ENCODE data around the gene KRT9.
"Not testable (repeated sequence)": the region's sequence is repeated elsewhere in the genome, so short reads cannot be mapped to it uniquely, and the experiment has no call there.

KRT9 gene

GRCh38 chr17:41571561-41572434 lies at the start of gene KRT9:
Gene KRT9, minus strand, starts transcription at chr17:41572059. Its CDS starts 67 bp downstream, at chr17:41571992.
- no peak for DNase-seq (ENCODE audit: low read depth)
- TF ChIP-seq CTCF (IDR thresholded peaks at IDR 0.05; ENCODE audit: low read depth, low read length, missing control alignments) = no peak
- no peak within 1 kb of the TSS for H3K4me3 ChIP-seq (ENCODE audit: low read depth, low read length)

GRCh38 chr17:41621435-41621817 lies 49.6 kb upstream of the KRT9 start:
- not testable (repeated sequence) for H3K4me3 ChIP-seq (ENCODE audit: low read depth, low read length); DNase-seq (ENCODE audit: low read depth)

GRCh38 chr17:41620583-41621434 lies 49.0 kb upstream of the KRT9 start:
- TF ChIP-seq CTCF (IDR thresholded peaks at IDR 0.05; ENCODE audit: low read depth, low read length, missing control alignments) = no peak
- H3K4me3 ChIP-seq (ENCODE audit: low read depth, low read length) = no peak overlapping the region
- DNase-seq (ENCODE audit: low read depth) = no peak

- not testable (repeated sequence) for DNase-seq (ENCODE audit: low read depth); H3K4me3 ChIP-seq (ENCODE audit: low read depth, low read length)
Observed at GRCh38 chr17:41619927-41620582, 48.2 kb upstream of the KRT9 start.

GRCh38 chr17:41619036-41619926 lies 47.4 kb upstream of the KRT9 start:
- TF ChIP-seq CTCF (IDR thresholded peaks at IDR 0.05; ENCODE audit: low read depth, low read length, missing control alignments) = no peak
- DNase-seq (ENCODE audit: low read depth) = no peak

GRCh38 chr17:41618341-41619035 lies 46.6 kb upstream of the KRT9 start:
- DNase-seq (ENCODE audit: low read depth) = no peak
- H3K4me3 ChIP-seq (ENCODE audit: low read depth, low read length) = no peak overlapping the region
- TF ChIP-seq CTCF (IDR thresholded peaks at IDR 0.05; ENCODE audit: low read depth, low read length, missing control alignments) = no peak

More at GRCh38 chr17:41619036-41619926, 47.4 kb upstream of the KRT9 start:
- no peak overlapping the region for H3K4me3 ChIP-seq (ENCODE audit: low read depth, low read length)

- no peak for TF ChIP-seq CTCF (IDR thresholded peaks at IDR 0.05; ENCODE audit: low read depth, low read length, missing control alignments)
- DNase-seq (ENCODE audit: low read depth) = no peak
- no peak overlapping the region for H3K4me3 ChIP-seq (ENCODE audit: low read depth, low read length)
Observed at GRCh38 chr17:41617698-41618097, 45.8 kb upstream of the KRT9 start.

Data from GM12864 (cell line).